MM.1S (cell line): ENCODE measurements around the gene S100Z.

Source experiments
- DNase-seq: peaks from one replicate; pipeline ENCODE4 v3.0.0-alpha.2; 2015
- H2AFZ ChIP-seq: fragments of 300-600 bp; sonication (generic); 2 replicates; pipeline ENCODE4 v1.6.0; 2016; ENCODE audit warnings: antibody characterized with exemption, low read length
- H3F3A ChIP-seq: fragments of 300-600 bp; sonication (generic); 2 replicates; pipeline ENCODE4 v1.6.1; 2016; ENCODE audit warnings: mild to moderate bottlenecking, antibody characterized with exemption, low read length, moderate library complexity, mixed read lengths; ENCODE audit not compliant: insufficient read depth
- H3K27ac ChIP-seq: fragments of 300-600 bp; sonication (generic); 2 replicates; pipeline ENCODE4 v1.5.1; 2016; ENCODE audit warnings: mild to moderate bottlenecking, low read length
- H3K27me3 ChIP-seq: fragments of 300-600 bp; sonication (generic); replicated peaks from 2 replicates; pipeline ENCODE4 v1.6.0; 2016; ENCODE audit warnings: low read length; ENCODE audit not compliant: insufficient read depth
- H3K36me3 ChIP-seq: fragments of 300-600 bp; sonication (generic); replicated peaks from 2 replicates; pipeline ENCODE4 v1.6.1; 2016; ENCODE audit warnings: mild to moderate bottlenecking, low read length, mixed read lengths; ENCODE audit not compliant: insufficient read depth
- H3K4me1 ChIP-seq: fragments of 300-600 bp; sonication (generic); 2 replicates; pipeline ENCODE4 v1.6.1; 2016; ENCODE audit warnings: low read length, mixed read lengths
- H3K4me2 ChIP-seq: fragments of 300-600 bp; sonication (generic); 2 replicates; pipeline ENCODE4 v1.6.0; 2016; ENCODE audit warnings: low read depth, low read length
- H3K4me3 ChIP-seq: fragments of 300-600 bp; sonication (generic); 2 replicates; pipeline ENCODE4 v1.5.1; 2016; ENCODE audit warnings: low read length, mixed read lengths
- H3K79me2 ChIP-seq: fragments of 300-600 bp; sonication (generic); 2 replicates; pipeline ENCODE4 v1.6.1; 2016; ENCODE audit warnings: mixed run types, low read length, mixed read lengths
- H3K9ac ChIP-seq: fragments of 300-600 bp; sonication (generic); 2 replicates; pipeline ENCODE4 v1.6.1; 2016; ENCODE audit warnings: low read length, mixed read lengths
- H3K9me2 ChIP-seq: fragments of 300-600 bp; sonication (generic); replicated peaks from 2 replicates; pipeline ENCODE4 v1.6.1; 2016; ENCODE audit warnings: mild to moderate bottlenecking, low read length, mixed read lengths; ENCODE audit not compliant: insufficient read depth
- H3K9me3 ChIP-seq: fragments of 300-600 bp; sonication (generic); replicated peaks from 2 replicates; pipeline ENCODE4 v1.6.1; 2016; ENCODE audit warnings: mild to moderate bottlenecking, low read length, mixed read lengths; ENCODE audit not compliant: insufficient read depth
- H4K20me1 ChIP-seq: fragments of 300-600 bp; sonication (generic); 2 replicates; pipeline ENCODE4 v1.6.1; 2016; ENCODE audit warnings: mild to moderate bottlenecking, low read length, moderate library complexity, mixed read lengths; ENCODE audit not compliant: insufficient read depth
- EZH2 ChIP-seq: fragments of 300-600 bp; sonication (generic); optimal IDR thresholded peaks from 2 replicates; pipeline ENCODE3; 2017; ENCODE audit warnings: low read depth, mild to moderate bottlenecking, antibody characterized with exemption, low read length, mixed read lengths
- EZH2phosphoT487 ChIP-seq: fragments of 300-600 bp; sonication (generic); IDR thresholded peaks from 2 replicates; pipeline ENCODE4 v1.6.1; 2018; ENCODE audit warnings: antibody characterized with exemption, low read length
- TF ChIP-seq, protein P1 (sequence below): fragments of 300-600 bp; sonication (generic); IDR thresholded peaks from 2 replicates; pipeline ENCODE4 v1.5.1; 2016; ENCODE audit warnings: antibody characterized with exemption, low read length, mixed read lengths

S100Z gene

DNA sequence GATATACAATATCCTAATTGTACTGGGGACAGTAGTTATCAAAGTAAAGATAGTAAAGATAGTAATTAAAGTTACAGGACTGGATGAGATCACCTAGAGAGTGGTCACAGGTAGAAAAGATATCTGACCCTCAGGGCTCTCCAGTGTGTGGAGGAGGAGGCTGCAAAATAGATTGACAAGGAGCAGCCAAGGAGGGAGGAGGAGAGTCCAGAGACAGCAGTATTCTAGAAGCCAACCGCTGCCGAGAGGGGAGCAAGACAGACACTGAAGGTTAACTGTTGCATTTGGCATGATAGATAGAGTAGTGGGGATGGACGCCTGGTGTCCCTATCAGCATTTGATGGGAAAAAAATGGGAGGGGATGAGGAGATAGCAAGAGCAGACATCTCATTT lies 48.0 kb upstream of the S100Z start:
- no peaks in the 10 kb centered on the region for H3K79me2 ChIP-seq
- H3K27me3 ChIP-seq = no peaks in the 10 kb centered on the region
- no peaks in the 10 kb centered on the region for H3K4me1 ChIP-seq
- H3K27ac ChIP-seq = no peak overlapping the region
- H3K36me3 ChIP-seq = no peaks in the 10 kb centered on the region
- no peaks in the 10 kb centered on the region for H3F3A ChIP-seq
- no peaks in the 10 kb centered on the region for H3K9me2 ChIP-seq
- DNase-seq = no peak
- TF ChIP-seq, protein P1, sequence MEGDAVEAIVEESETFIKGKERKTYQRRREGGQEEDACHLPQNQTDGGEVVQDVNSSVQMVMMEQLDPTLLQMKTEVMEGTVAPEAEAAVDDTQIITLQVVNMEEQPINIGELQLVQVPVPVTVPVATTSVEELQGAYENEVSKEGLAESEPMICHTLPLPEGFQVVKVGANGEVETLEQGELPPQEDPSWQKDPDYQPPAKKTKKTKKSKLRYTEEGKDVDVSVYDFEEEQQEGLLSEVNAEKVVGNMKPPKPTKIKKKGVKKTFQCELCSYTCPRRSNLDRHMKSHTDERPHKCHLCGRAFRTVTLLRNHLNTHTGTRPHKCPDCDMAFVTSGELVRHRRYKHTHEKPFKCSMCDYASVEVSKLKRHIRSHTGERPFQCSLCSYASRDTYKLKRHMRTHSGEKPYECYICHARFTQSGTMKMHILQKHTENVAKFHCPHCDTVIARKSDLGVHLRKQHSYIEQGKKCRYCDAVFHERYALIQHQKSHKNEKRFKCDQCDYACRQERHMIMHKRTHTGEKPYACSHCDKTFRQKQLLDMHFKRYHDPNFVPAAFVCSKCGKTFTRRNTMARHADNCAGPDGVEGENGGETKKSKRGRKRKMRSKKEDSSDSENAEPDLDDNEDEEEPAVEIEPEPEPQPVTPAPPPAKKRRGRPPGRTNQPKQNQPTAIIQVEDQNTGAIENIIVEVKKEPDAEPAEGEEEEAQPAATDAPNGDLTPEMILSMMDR = no peak
- TF ChIP-seq EZH2phosphoT487 (no peak), EZH2 (no peak)
- H3K9ac ChIP-seq = no peak overlapping the region
- no peaks in the 10 kb centered on the region for H3K9me3 ChIP-seq
- no peak overlapping the region for H3K4me3 ChIP-seq
- H4K20me1 ChIP-seq = no peaks in the 10 kb centered on the region
- no peak overlapping the region for H2AFZ ChIP-seq
- no peak overlapping the region for H3K4me2 ChIP-seq

DNA sequence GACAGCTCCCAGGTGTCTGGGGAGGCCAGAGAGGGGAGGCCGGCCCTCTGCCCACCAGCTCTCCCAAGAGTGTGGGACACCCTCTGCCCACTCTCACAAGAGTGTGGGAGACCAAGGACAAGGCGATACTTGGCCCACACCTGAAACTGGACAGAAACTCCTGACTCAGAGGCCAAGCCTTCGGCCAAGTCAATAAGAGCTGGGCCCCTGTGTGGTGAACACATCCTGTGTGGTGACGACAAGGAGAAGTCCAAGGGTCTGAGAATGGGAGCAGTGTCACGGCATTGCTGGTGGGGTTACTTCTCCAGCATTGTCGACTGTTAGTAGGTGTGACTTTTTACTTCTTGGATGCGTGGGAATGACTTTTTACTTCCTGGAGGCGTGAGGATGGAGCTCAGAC lies 45.5 kb upstream of the S100Z start:
- H3K79me2 ChIP-seq = no peaks in the 10 kb centered on the region
- H3K27ac ChIP-seq = no peak overlapping the region
- no peak for DNase-seq
- H3K4me2 ChIP-seq = no peak overlapping the region
- H3K9me3 ChIP-seq = no peaks in the 10 kb centered on the region
- no peaks in the 10 kb centered on the region for H3K9me2 ChIP-seq
- H2AFZ ChIP-seq = no peak overlapping the region
- no peak overlapping the region for H3K9ac ChIP-seq
- H3K4me3 ChIP-seq = no peak overlapping the region
- H3K36me3 ChIP-seq = no peaks in the 10 kb centered on the region
- no peaks in the 10 kb centered on the region for H3F3A ChIP-seq
- H3K4me1 ChIP-seq = no peaks in the 10 kb centered on the region
- no peaks in the 10 kb centered on the region for H3K27me3 ChIP-seq
- H4K20me1 ChIP-seq = no peaks in the 10 kb centered on the region
- TF ChIP-seq EZH2 (no peak), EZH2phosphoT487 (no peak)
- TF ChIP-seq, protein P1 = no peak

DNA sequence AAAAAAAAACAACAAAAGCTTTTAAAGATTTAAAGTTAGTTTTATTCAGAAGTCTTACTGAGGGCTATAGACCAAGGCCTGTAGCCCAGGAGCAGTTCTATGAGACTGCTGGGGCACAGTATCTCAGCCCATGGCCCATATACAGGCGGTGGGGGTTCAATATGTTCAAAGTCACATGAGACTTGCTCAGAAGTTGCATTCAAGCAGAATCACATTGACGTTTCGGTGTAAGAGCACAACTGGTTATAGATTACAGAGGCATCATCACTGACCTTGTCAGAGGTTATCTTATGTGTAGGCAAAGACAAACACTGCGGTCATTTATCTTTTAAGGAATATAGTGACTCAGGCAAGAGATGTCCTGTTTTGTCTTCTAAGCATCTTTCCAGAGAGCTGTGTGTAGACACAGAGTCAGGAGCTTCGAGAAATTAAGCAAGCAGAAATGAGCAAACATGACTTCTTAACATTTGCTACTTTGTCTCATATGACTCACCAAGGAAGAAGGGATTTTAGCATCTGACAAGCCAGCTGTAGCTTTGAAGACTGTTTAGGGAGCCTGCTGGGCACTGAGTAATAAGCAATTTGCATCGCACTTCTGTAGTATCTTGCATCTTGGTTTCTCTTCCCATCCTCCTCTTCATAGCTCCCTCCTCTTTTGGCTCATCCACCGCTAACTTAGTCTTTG lies 43.9 kb upstream of the S100Z start:
- no peaks in the 10 kb centered on the region for H3K9me2 ChIP-seq
- H3K9ac ChIP-seq = no peak overlapping the region
- no peaks in the 10 kb centered on the region for H3K79me2 ChIP-seq
- no peak overlapping the region for H3K4me2 ChIP-seq
- no peaks in the 10 kb centered on the region for H3K4me1 ChIP-seq
- H3K4me3 ChIP-seq = no peak overlapping the region
- H3K27ac ChIP-seq = no peak overlapping the region
- no peaks in the 10 kb centered on the region for H3K9me3 ChIP-seq
- no peaks in the 10 kb centered on the region for H4K20me1 ChIP-seq
- H3K36me3 ChIP-seq = no peaks in the 10 kb centered on the region
- no peaks in the 10 kb centered on the region for H3K27me3 ChIP-seq
- no peak overlapping the region for H2AFZ ChIP-seq
- no peak for DNase-seq
- H3F3A ChIP-seq = no peaks in the 10 kb centered on the region
- no peak for TF ChIP-seq EZH2phosphoT487
- TF ChIP-seq EZH2 = no peak
- TF ChIP-seq, protein P1 = no peak
